IPS-18c (cell line): ENCODE measurements around the gene SNIP1.
"Not testable (repeated sequence)": the region's sequence is repeated elsewhere in the genome, so short reads cannot be mapped to it uniquely, and the experiment has no call there.

Experiments used
- H3K4me3 ChIP-seq: 2 replicates; pipeline ENCODE4 v1.7.0; 2013; ENCODE audit warnings: low read depth, mild to moderate bottlenecking, low read length, moderate library complexity; ENCODE audit not compliant: insufficient read depth
- H3K9me3 ChIP-seq: one replicate; pipeline ENCODE4 v1.6.1; 2013; ENCODE audit warnings: mild to moderate bottlenecking, low read length, moderate library complexity; ENCODE audit not compliant: control insufficient read depth, insufficient read depth

Gene SNIP1

DNA sequence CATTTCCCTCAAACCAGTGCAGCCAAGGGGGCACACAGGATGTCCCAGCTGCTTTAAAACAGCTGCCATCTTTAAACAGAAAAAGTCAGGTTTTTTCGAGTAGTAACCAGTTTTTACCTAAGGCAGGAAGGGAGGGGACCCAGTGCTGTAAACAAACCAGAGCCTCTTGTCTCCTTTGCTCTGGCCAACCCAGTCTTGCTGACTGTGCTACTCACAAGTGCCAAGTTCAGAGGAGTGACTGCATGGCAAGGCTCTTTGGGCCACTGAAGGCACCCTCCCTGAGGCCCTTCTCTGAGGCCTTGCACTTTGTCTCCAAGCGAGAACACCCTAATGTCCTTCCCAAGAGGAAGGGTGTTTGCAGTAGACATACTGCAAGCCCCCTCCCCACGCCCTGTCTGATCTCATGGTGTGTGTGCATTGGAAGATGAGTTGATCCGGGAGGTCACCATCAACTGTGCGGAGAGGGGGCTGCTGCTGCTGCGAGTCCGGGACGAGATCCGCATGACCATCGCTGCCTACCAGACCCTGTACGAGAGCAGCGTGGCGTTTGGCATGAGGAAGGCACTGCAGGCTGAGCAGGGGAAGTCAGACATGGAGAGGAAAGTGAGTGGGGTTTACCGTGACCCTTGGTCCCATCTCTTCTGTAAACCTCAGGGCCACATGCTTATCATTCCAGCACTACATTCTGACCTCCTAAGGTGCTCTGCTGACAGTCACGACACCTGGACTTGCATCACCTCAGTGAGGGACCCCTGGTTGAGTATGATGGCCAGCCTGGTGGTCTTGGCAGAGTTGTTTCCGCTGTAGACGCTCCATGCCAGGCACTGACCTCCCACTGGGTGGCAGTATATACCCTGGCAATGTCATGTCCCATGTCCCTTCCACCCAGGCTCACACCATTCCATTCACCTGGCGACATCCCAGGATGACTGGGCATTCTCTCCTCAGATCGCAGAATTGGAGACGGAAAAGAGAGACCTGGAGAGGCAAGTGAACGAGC, 7.3 kb upstream of the SNIP1 start:
- H3K9me3 ChIP-seq = no peaks in the 10 kb centered on the region
- H3K4me3 ChIP-seq = no peak overlapping the region

DNA sequence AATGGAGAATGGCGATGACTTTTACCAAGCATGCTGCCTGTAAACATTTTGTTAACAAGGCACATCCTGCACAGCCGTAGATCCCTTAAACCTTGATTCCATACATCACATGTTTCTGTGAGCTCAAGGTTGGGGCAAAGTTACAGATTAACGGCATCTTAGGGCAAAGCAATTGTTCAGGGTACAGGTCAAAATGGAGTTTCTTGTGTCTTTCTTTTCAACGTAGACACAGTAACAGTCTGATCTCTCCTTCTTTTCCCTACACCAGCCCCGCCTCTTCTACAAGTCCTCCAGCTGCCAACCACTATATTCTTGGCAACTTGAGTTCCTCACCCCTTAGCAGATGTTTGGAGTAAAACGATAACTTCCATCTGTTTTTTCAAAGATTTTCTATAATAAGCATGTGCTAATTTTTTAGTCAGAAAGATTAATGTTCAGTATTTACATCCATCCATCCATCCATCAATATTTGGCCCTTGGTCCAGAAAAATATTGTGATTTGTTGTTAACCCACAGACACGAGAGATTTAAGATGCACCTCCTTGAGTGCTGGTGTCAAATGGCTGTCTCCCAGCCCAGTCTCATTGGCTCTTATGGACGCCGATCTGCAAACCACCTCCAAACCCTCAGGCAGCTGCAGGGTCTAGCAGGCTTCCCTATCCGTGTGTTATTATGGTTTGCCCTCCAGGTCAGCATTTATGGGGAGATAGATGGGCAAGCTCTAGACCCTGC, 6.5 kb upstream of the SNIP1 start:
- H3K9me3 ChIP-seq = no peaks in the 10 kb centered on the region

DNA sequence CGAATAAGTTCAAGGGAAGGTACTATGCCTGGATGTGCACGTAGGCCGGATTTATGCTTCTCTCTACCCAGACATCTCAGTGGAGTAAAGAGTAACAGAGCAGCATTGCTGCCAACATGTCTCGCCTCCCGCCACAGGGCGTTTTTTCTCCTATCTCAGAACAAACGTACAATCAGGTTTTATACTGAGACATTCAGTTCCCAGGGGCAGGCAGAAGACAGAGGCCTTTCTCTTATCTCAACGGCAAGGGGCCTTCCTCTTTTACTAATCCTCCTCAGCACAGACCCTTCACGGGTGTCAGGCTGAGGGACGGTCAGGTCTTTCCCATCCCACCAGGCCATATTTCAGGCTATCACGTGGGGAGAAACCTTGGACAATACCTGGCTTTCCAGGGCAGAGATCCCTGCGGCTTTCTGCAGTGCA, 5.9 kb upstream of the SNIP1 start:
- H3K9me3 ChIP-seq, H3K4me3 ChIP-seq: not testable (repeated sequence)

More for the DNA sequence above, 6.5 kb upstream of the SNIP1 start:
- no peak overlapping the region for H3K4me3 ChIP-seq

DNA sequence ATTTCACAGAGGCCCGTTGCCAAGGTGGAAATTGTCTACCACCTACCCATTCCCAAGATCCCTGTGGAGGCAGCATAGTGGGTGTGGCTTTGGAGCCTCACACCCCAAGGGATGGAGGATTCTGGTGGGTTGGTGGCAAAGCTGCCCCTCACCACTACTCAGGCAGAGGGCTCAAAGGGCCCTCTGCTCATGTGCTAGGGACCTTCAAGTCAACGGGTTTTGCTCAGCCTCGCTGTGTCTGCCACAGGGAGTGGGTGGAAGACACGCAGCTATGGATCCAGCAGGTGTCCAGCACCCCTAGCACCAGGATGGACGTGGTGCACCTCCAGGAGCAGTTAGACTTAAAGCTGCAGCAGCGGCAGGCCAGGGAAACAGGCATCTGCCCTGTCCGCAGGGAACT, 5.0 kb upstream of the SNIP1 start:
- H3K4me3 ChIP-seq = no peak overlapping the region
- no peaks in the 10 kb centered on the region for H3K9me3 ChIP-seq

DNA sequence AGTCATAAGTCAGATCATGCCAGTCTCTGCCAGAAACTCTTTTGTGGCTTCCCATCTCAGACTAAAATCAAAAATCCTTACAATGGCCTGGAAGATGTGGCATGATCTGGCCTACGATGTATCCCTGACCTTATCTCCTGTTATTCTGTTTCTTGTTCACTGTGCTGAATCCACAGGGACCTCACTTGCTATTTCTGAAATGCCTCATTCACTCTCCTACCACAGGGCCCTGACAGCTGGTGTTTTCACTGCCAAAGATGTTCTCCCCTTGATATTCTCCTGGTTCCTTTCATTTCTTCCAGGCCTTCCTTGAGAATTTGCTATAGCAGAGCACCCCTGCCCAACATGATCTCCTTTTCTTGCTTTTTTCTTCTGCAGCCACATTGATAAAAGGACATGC, 4.3 kb upstream of the SNIP1 start:
- Histone ChIP-seq H3K9me3 (no peaks in the 10 kb centered on the region), H3K4me3 (no peak overlapping the region)

DNA sequence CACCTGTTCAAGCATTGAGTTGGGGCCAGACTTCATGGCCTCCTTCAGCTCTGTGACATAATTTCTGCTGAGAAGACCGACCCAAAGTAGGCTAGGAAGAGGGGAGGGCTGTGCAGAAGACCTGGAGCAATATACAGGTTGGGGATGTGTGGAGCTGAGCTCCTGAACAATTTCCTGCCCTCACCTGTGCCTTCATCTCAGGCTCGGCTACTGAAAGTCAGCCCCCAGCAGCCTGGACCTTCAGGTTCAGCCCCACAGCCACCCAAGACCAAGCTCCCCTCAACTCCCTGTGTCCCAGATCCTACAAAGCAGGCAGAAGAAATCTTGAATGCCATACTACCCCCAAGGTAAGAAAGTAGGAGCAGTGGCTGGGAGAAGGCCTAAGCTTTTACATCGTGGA, 3.3 kb upstream of the SNIP1 start:
- Histone ChIP-seq H3K9me3 (no peaks in the 10 kb centered on the region), H3K4me3 (peak overlapping the region; percentile 37; the same call in 1 of the 2 replicates)

DNA sequence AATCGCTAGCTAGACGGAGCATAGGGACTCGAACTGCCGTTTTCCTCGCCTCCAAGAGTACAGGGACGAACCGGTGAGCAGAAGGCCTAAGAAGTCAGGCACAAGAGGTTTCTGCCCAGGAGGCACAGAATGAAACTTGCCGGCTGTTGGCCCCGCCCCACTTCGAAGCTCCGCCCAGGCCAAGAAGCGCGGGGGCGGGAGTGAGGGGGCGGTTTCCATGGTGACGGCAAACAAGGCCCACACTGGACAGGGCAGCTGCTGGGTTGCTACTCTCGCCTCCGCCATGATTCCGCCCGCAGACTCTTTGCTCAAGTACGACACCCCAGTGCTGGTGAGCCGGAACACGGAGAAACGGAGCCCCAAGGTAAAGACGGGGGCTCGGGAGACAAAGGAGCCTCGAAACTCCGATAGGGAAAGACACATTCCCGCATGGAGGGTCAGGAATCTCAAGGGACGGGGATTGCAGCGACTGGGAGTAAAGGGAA, 2.7 kb upstream of the SNIP1 start, which contains the start of gene DNALI1:
Gene DNALI1 (plus strand): TSS at position 229 of the 485 bp plus-strand sequence. CDS start 55 bp downstream, at position 284.
- Histone ChIP-seq H3K4me3 (peak within 1 kb of the TSS; percentile 37), H3K9me3 (no peaks in the 10 kb centered on the region)

DNA sequence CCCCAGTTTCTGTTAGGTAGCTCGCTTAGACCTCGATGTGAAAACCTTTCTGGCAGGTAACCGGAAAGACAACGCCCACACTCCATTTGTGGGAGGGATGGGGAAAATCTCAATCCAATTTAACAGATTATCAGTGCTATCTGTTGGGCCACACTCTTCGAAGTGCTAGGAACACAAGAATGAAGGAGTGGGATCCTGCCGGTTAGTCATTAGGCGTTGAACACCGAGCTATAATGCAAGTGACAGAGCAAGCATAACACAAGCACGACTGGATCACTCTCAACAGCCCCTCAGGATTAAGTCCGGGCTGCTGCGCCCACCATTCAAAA, 531 bp downstream of the SNIP1 start:
- H3K9me3 ChIP-seq = no peaks in the 10 kb centered on the region
- peak overlapping the region; percentile 85 for H3K4me3 ChIP-seq

DNA sequence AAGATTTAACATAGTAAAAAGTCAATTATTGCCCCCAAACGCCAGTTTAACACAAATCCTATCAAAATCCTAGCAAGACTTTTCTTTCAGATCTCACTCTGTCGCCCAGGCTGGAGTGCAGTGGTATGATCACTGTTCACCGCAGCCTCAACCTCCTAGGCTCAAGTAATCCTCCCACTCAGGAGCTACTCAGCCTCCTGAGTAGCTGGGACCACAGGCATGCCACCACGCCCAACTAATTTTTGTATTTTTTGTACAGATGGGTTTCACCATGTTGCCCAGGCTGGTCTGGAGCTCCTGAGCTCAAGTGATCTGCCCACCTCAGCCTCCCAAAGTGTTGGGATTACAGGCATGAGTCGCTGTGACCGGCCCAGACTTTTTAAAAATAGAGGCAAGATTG, 4.8 kb downstream of the SNIP1 start:
- no peaks in the 10 kb centered on the region for H3K9me3 ChIP-seq
- H3K4me3 ChIP-seq = no peak overlapping the region

DNA sequence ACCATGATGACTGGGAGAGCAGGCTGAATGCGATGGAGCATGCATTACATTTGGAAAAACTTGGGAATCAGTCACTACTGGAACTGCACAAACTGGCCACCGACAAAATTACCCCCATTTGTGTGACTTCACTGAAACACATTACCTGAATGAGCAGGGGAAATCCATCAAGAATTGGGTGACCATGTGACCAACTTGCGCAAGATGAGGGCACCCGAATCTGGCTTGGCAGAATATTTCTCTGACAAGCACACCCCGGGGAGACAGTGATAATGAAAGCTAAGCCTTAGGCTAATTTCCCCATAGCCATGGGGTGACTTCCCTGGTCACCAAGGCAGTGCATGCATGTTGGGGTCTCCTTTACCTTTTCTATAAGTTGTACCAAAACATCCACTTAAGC, 9.1 kb downstream of the SNIP1 start:
- Histone ChIP-seq H3K9me3 (no peaks in the 10 kb centered on the region), H3K4me3 (no peak overlapping the region)

DNA sequence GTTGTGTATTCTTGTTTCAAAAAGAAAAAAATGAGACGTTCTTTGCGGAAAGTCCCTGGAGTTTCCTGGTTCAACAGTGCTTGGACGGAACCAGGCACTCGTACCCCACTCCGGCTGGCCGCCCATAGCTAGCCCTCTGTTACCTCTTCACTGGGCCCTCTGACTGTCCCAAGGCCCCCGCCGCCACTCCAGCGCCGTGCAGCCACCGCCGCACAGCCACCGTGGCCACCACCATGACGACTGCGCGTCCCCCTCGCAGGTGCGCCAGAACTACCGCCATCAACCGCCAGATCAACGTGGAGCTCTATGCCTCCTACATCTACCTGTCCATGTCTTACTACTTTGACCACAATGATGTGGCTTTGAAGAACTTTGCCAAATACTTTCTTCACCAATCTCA, 9.6 kb downstream of the SNIP1 start:
- no peaks in the 10 kb centered on the region for H3K9me3 ChIP-seq
- H3K4me3 ChIP-seq = no peak overlapping the region

DNA sequence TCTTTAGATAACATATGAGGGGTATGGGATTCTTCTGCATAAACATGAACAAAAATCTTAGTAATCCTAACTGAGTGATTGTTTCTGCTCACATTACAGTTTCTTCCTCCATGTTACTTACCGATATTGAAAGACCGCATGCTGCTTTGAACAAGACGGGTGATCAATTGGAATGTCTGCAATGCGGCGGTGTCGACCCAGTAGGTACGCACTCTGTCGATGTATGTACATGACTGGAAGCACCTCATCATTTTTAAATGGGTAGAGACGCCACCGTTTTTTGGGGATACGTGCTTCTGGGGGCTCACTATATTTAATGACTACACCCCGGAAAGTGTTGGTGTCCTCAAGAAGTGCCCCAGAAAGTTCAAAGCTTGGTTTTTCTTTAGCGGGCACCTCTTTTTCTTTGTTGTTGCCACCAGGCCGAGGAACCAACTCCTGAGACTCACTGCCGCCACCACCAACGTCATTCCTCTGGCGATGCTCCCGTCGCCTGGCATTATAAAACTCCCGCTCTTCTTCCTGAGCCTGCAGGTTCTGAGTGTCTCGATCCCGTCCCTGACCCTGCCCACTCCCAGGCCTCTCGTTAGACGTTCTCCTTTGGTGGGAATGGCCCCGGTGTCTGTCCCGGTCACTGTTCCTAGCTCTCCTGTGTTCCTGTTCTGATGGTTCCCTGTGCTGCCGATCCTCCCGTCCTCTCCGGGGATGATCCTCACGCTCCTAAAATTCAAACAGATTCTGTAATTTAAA, 13.9 kb downstream of the SNIP1 start:
- Histone ChIP-seq H3K4me3 (no peak overlapping the region), H3K9me3 (no peaks in the 10 kb centered on the region)

DNA sequence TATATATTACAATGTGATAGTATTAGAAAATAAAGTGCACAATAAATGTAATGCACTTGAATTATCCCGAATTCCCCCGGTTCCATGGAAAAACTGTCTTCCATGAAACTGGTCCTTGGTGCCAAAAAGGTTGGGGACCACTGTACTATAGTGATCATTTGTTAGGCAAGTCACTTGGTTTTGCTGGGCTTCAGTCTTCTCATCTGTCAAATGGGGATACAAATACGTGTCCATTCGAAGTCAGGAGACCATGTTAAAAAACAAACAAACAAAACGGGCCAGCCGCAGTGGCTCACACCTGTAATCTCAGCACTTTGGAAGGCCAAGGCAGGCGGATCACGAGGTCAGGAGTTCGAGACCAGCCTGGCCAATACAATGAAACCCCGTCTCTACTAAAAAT, 14.9 kb downstream of the SNIP1 start:
- not testable (repeated sequence) for H3K9me3 ChIP-seq, H3K4me3 ChIP-seq

DNA sequence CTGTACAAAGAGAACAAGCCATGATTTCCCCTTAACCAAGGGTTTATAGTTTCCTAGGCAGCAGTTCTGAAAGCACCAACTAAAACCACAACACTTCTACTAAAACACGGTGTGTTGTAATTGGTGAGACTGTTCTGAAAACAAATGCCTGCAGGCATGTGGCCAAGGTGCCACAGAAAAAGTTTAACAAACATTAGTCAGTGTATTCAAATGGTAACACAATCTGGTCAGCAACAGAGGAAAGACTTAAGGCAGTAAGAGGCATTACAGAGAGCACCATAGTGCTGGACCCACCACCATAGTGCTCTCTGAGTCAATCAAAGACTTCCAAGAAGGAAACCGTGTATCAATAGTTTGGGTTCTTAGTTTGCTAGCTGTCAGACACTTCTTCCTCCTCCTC, 16.7 kb downstream of the SNIP1 start:
- no peak overlapping the region for H3K4me3 ChIP-seq
- H3K9me3 ChIP-seq = no peaks in the 10 kb centered on the region

DNA sequence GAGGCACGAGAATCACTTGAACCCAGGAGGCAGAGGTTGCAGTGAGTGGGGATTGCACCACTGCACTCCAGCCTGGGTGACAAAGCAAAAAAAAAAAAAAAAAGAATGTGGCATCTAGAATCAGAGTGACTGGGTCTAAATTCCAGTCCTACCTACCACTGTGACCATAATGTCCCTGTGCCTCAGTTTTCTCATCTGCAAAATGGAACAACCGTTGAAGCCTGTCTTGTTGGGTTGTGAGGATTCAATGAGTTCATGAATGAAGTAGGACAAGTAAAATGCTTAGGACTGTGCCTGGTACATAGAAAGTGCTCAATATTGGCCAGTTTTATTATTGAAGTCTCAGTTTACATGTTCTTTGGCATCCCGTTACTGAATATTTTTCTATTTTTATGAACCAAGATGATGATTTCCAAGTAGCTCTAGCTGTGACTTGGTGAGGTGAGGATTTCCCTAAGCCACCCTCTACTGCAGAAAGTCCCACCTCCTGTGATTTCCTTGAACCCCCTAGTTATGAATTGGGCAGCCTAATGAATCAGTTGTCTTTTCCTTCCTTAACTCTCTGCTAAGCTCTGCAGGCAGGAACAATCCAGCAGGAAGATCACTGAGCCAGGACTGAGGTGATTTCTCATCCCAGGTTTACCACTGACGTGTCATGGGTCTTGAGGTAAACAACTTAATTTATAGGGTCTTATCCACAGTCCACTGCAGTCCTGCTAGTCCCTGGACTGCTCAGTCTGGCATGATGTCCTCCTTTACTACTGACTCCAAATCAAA, 20.6 kb downstream of the SNIP1 start:
- Histone ChIP-seq H3K4me3 (no peak overlapping the region), H3K9me3 (no peaks in the 10 kb centered on the region)

DNA sequence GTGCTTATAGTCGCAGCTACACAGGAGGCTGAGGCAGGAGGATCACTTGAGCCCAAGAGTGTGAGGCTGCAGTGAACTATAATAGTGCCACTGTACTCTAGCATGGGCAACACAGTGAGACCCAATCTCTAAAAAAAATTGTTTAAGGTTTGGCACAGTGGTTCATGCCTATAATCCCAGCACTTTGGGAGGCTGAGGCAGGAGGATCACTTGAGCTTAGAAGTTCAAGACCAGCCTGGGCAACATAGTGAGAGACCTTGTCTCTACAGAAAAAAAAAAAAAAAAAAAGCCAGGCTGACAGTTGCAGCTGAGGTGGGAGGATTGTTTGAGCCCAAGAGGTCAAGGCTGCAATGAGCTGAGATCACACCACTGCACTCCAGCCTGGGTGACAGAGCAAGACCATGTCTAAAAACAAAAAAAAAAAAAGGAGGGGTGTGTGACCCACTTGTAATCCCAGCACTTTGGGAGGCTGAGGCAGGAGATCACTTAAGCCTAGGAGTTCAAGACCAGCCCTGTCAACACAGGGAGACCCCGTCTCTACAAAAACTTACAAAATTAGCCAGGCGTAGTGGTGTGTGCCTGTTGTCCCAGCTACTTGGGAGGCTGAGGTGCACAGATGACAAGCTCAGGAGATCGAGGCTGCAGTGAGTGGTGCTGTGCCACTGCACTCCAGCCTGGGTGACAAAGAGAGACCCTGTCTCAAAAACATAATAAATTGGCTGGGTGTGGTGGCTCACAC, 21.5 kb downstream of the SNIP1 start:
- H3K4me3 ChIP-seq, H3K9me3 ChIP-seq: not testable (repeated sequence)
